GM18868 (cell line): Measurements from ENCODE around the gene FANCG.

ENCODE experiments used
- ATAC-seq: cut with Tn5 transposase; IDR thresholded peaks from one replicate; pipeline ENCODE4 v1.9.1; 2021; ENCODE audit warnings: mild to moderate bottlenecking, moderate library complexity; ENCODE audit not compliant: unreplicated experiment

The FANCG gene

GRCh38 chr9:35104586-35104985 lies 24.8 kb upstream of the FANCG start:
- no peak for ATAC-seq

DNA sequence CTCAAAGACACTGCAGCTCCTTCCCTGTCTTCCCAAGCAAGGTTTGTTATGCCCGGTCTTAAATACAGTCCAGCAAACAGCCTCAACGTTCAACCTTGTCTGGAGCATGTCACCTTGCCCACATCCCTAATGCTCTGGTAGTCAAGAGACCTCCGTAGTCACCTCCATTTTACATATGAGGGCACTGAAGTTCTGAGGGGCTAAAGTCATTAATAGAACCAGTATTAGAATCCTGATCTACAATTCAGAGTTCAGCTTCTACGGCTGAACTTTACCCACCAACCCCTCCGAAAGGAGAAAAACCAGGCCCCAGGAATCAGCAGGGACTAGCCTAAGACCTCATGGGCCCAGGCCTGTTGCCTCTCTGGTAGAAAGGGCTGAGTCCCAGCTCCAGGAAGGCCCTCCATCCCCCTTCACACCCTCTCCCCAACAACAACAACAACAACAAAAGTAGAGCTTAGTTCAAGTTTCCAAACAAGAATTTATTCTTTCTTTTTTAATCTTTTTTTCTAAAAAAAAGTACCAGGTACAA lies 24.0 kb upstream of the FANCG start:
- ATAC-seq, result no peak

DNA sequence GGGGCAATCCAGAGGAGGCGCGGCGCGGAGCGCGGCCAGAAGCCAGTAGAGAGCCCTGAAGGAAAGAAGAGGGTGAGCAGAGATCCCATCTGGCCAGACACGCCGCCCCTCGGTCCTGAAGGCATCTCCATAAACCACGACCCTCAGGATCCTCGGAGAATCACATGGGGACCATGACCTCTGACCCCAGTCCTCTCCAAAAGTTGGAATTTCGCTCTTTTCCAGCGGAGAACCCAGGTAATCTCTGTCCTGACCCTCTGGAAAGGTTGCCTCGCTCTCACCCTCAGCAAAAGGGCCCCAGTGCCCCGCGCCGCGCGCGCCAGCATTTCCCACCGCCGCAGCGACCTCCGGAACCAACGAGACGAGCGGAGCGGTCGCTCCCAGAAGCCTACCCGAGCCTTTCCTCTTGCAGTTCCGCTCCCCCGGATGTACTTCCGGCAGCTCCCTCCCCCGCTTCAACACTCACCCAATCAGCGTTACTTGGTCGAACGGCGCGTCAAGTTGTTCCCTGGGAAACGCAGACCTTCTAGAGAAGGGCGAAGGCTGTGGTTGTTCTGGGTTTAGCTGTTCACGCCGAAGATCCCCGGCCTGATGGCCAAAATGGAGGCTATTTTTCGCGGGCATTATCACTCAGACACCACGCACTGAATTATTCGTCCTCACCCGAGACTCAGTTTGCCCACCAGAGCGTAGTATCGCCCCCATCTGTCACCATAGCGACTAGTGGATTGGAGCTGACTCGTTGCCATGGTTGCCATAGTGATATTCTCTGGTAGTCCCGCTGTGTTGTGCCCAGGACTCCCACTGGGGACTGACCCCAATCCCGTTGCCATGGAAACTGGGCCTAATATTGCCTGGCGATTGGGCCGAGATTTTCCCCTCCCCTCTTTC lies 23.3 kb upstream of the FANCG start, which contains the start of gene STOML2:
Gene STOML2 (minus strand): TSS at position 363 of the 891 bp plus-strand sequence. CDS start 37 bp downstream, at position 326.
- peak; percentile 96 for ATAC-seq

GRCh38 chr9:35102465-35102768 lies 22.7 kb upstream of the FANCG start:
- no peak for ATAC-seq

DNA sequence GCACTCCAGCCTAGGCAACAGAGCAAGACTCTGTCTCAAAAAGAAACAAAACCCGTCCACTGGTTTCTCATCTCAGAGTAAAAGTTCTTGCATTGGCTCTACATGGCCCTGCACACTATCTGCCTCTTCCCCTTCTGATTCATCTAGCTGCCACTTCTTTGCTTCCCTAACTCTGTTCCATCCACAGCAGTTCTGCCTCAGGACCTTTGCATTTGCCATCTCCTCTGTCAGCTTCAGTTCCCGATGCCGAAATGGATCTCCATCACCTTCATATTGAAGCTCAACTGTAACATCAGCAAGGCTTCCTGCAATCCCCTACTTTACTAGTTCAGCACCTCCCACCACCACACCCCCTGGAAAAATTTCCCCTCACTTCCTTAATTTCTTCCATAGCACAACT lies 17.8 kb upstream of the FANCG start:
- no peak for ATAC-seq

DNA sequence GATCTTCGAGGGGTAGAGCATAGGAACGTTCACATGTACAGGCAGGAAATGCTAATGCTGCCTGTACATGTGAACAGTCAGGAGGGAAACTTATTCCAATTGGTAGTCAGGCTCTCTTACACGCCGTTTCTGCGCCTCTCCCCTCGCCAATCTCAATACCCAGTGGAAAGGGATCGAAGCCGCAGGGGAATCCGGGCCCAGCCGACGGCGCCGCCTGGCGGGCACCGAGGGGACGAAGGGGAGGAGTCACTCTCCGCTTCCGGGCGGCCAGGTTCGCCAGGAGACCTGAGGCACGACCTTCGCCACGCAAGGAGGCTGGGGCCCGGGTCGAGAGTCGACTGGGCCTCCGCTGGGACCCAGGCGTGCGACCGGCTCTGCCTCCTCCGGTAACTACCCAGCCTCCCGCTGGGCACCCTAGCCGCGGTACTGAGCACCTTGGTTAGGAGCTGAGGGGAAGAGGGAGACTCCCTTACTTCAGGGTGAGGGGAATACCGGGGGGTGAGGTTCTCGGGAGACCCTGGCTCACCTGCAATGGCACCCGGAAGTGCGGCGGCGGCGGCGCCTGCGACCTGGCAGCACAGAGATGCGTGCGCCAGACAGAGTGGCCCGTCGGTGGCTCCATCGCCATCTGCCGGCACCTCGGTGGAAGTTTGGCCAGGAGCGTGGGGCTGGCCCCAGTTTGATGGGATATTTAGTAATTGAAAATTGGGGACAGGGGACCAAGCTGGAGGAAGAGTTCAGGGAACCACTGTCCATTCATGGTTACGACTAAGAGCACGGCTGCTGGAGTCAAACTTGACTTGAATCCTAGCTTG lies 16.5 kb upstream of the FANCG start, which contains the start of gene PIGO:
Gene PIGO (minus strand): TSS at position 557 of the 815 bp plus-strand sequence. CDS start 1,026 bp downstream, outside the sequence.
- ATAC-seq, result peak; percentile 84

GRCh38 chr9:35091536-35091935 lies 11.8 kb upstream of the FANCG start:
- ATAC-seq, result no peak

GRCh38 chr9:35089434-35089833 lies 9.7 kb upstream of the FANCG start:
- no peak for ATAC-seq

- no peak for ATAC-seq
Observed at GRCh38 chr9:35085078-35085477, 5.3 kb upstream of the FANCG start.

DNA sequence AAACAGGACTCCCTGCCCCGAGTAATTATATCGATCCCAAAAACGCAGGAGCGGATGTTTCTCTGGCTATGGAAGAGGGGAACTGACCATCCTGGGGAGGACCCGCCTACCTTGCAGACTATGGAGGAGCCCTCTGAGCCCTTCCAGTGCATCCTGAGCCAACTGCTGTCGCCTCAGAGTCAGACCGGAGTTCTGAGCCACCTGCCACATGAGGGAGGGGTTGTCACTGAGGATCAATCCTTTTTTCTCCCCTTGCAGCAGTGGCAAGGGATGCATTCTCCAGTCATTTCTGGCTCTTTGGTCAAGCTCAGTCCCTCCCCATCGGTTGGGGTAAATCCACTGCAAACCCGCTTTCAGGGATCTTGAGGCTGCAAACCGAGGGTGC lies 709 bp downstream of the FANCG start:
- ATAC-seq, result no peak

DNA sequence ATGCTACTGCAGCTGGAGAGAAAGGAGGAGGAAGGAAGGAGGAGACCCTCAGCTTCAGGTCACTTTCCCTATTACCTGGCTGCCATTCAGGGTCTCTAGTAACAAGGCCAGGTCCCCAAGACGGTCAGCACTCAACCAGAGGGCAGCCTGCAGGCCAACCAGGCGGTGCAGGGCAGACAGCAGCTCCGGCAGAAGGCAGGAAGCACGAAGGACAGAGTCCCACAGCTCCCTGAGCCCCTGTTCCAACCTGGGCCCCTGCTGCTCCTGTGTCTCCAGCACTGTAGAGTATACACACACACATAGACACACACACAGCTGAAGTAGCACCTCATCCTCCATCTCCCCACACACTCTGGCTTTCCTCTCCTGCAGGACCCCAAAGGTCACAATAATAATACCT lies 1.7 kb downstream of the FANCG start:
- ATAC-seq, result no peak

DNA sequence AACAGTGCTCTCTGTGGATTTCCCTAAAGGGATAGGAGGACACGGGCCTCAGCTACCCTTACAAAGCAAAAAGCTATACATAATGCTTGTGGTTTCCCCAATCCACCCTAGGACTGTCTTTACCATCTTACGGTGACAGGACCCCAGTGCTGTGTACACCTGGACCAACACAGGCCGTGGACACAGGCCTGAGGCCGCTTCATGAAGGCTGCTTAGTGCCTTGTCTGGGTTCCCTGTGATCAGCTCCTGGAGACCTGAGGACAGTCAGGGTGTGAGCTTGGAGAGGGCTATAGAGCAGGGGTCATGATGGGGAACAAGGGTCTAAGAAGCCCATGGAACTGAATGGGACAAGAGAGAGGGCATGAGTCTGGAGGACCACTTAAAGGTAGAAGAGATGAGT lies 2.9 kb downstream of the FANCG start:
- no peak for ATAC-seq

DNA sequence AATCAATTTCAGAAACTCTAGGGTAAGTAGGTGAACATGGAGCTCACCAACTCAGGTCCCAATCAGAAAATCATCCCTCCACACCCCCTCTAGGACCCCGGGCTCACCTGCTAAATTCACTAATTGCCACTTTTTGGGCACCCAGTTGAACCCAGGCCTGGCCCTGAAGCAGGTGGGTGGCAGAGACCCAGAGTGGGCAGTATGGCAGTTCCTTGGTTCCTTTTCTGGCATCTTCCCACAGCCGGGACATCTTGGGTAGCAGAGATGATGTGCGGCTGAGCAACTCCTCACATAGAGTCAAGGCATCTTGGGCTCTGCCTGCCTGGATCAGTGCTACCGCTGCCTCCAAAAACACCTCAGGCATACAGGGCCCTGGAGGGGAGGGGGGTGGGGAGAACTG lies 4.4 kb downstream of the FANCG start:
- ATAC-seq, result no peak

DNA sequence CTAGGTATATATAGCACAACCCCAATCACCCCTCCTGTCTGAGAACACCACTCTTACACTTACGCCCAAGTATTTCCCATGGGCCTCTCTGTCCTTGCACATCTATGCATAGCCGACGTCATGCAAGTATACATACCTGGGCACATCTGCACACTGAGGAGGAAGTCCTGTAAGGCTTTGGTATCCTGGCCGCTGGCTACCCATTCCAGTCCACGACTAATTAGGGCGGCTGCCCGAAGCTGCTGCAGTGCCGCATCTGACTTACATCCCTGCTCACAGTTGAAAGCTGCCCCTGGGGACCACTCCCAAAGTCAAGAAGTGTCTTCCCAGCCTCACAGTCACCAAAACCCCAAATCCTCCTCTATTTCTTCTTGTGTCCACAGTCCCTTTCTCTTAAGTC lies 5.0 kb downstream of the FANCG start:
- ATAC-seq, result no peak

DNA sequence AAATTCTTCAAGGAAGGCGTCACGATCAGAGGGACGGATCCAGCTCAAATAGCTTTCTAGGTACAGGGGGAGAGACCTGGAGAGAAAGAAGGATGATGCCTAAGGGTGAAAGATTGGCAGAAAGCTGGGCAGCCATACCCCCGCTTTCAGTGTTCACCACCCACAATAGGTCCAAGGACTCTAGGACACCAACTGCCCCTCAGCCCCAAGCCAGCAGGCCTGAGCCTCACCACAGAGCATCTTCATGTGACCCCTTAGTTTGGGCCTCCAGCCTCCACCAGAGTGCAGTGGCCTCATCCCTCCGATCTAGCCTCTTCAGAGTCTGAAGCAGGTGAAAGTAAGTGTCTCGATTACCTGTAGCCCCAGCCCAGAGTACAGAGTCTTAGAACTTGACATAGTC lies 5.6 kb downstream of the FANCG start:
- no peak for ATAC-seq

- no peak for ATAC-seq
Observed at GRCh38 chr9:35073279-35073612, 6.5 kb downstream of the FANCG start.

- ATAC-seq, result peak; percentile 82
Observed at GRCh38 chr9:35072461-35073278, 7.1 kb downstream of the FANCG start, which contains the start of gene VCP. VCP (minus strand) TSS chr9:35072625; CDS start chr9:35072353, 272 bp downstream.

DNA sequence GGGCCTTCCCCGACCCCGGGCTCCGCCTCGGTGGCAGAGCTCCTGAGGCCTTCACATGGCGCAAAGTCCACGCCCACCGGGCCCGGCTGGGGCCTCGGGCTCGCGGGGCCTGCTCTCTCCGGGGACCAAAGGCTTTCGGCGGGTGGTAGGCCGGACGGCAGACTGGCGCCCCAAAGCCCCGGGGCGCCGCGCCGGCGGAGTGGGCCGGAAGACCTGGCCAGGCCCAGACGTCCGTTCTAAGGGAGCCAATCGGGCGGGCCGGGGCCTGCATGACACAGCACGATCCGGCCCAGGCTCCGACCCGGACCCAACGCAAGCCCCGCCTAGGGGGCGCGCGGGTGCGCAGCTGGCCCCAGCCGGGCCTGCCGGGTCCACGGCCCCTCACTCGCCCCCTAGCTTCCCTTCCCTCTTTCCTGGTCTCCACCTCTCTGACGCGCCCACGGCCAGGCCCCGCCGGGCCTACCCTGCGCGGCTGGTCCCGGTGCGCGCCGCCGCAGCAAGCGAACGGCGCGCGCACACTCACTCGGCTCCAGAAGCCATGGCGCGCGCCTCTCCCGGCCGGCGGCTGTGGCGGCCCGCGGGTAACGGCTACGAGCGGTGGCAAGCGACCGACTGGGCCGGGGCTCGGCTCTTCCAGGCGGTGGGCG lies 7.8 kb downstream of the FANCG start:
- ATAC-seq, result peak; percentile 61

DNA sequence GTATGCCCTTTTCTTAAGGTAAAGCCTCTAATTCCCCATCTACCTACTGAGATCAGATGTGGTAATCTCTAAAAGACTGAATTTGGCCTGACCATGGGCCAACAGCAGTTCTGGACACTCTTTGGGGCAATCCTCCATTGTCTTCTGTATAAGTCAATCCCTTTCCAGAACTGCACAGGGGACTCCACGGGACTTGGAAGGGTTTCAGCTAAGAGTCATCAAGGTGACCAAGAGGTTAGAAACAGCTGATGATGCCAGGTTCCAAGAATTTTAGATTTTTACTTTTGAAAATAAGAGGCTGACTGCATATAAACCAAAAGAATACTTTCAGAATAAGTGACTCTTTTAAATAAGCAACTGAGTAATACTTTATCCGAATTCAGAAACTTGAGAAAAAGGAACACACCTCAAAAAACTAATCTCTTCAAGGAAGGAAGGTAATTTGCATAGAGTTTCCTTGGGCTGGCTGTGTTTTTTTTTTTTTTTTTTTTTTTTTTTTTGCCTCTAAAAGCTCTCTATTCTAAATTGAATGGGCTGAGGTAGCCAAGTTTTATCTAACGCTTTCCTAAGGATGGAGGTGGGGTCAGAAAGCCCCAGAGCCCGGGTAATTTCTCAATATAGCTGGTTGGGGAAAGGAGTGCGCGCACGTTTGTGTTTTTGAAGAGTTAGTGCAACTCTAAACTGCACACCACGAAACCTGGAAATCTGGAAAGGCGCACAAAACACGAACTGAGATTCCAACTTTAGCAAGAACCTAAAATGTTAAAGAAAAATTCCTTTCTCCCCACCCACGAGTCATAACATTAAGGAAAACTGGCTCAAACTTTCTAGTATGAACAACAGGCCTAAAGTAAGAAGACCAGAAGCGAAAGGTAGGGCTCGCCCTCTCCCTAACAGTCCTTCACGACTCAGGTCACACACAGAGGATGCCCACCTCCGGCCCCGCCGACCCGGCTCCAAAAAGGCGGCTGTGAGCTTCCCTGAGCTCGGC lies 8.6 kb downstream of the FANCG start:
- ATAC-seq, result no peak
